ENCODE results near the gene TMED8.
A peak's percentile ranks its signal among the peaks of the same experiment; 100 is the strongest.
"Not testable (repeated sequence)": the region's sequence is repeated elsewhere in the genome, so short reads cannot be mapped to it uniquely, and the experiment has no call there.

The TMED8 gene

GRCh38 chr14:77320238-77320935 is 56.5 kb downstream of the TMED8 start, which contains the start of gene POMT2:
Gene POMT2 (minus strand): TSS chr14:77320883. CDS start chr14:77320681, 202 bp downstream.
- peak; percentile 91 for DNase-seq

DNA sequence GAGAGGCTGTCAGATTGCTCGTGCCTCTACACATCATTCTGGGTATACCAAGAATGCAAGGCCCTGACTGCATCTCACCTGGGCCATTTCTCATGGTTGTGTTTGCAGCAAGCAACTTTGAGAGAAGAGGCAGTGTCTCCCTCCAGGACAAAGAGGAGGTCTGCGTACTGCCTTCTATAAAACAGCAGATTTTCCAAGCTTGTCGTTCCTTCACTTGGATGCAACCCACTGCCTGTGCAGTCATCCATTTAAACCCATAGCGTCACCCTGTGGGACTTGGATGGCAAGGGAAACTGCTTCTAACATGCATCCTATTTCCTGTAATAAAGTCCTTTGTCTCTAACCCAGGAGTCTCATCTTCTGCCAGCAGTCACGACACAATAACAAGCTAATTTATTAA is 57.5 kb downstream of the TMED8 start:
- no peak for DNase-seq

DNA sequence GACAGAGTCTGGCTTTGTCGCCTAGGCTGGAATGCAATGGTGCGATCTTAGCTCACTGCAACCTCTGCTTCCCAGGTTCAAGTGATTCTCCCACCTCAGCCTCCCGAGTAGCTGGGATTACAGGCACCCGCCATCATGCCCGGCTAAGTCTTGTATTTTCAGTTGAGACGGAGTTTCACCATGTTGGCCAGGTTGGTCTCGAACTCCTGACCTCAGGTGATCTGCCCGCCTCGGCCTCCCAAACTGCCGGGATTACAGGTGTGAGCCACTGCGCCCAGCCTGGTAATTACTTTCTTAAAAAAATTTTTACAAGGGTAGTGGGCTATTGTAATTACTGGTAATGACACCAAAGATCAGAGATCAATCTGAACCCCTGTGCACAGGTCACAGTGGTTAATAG is 58.1 kb downstream of the TMED8 start:
- DNase-seq, result not testable (repeated sequence)

DNA sequence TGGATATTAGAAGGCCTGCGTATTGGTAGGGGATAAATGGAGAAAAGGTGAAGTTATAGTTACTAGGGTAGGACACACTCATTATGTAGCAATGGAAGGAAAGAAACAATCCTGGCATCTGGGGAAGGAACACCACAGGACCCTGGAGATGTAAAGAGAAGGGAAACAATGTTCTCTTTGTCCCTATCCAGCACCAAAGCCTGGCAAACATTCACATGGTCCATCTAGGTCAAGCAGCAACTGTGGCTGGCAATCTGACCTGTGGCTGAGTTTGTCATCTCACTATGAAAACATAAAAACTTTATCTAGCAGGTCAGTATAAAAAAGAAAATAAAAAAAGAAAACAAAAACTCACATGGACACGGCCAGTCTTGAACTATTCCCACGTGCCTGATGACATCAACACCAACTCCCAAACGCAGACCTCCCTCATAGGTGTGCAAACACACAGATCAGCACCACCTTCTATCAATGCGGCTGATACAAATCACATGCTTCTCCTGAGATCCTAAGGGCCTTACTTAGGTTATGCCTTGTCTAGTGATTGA is 58.8 kb downstream of the TMED8 start:
- DNase-seq, result no peak

DNA sequence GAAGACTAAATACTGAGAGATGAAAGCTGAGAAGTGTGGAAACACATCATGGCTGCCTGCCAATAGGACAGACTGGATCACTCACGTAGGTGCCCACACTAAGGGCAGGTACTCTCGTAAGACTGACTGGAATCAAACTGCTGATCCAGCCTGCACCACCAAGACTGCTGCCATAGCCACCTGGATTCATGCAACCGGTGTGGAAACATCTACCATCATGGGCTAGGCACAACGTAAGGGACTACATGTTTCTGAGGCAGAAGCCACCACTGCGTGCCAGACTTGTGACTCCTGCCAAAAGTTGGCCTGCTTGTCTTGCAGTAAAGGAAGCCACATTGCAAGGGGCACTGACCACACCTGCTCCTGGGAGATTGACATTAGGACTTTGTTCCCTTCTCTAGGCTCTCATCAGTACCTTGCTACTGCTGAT is 60.0 kb downstream of the TMED8 start:
- no peak for DNase-seq

DNA sequence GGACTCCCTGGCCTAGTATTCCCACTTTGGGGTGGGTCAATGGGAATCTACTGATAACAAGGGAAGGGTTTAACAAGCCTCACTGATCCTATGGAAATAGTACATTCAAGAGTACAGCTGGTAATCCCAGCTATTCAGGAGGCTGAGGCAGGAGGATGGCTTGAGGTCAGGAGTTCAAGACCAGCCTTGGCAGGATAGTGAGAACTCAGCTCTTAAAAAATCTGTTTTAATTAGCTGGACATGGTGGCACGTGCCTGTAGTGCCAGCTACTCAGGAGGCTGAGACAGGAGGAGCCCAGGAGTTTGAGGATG is 60.7 kb downstream of the TMED8 start:
- DNase-seq, result no peak

- no peak for DNase-seq
These were observed 62.1 kb downstream of the TMED8 start for GRCh38 chr14:77314539-77315457.

DNA sequence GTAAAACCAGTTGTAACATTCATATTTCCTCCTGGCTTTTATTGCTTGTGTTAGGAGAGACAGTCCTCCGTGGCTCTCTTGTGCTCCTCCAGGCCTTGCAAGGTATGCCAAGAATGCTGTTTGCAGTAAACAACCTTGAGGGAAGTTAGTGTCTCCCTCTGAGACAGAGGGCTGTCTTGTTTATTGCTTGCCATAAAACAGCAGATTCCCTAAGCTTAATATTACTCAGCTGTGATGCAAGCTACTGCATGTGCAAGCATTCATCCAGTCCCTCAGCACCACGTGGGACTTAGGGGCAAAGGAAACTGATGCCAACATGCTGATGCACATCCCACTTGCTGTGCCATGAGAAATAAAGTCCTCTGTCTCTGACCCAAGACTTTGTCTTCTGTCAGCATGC is 62.9 kb downstream of the TMED8 start:
- DNase-seq, result peak; percentile 89

- no peak for DNase-seq
These were observed 63.5 kb downstream of the TMED8 start for GRCh38 chr14:77313371-77313770.

DNA sequence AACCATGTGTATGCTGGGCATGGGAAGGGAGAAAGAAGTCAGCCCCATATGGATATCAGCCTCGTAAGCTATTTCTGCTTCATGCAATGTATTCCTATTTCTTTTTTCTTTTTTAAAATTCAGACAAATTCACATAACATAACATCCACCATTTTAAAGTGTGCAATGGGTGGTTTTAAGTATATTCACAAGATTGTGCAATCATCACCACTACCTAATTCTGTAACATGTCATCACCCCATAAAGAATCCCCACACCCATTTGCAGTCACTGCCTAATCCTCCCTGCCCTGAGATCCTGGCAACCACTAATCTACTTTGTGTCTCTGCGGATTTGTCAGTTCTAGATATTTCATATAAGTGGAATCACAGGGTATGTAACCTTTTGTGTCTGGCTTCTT is 65.7 kb downstream of the TMED8 start:
- DNase-seq, result no peak

- no peak for DNase-seq
These were observed 66.9 kb downstream of the TMED8 start for GRCh38 chr14:77310026-77310425.

GRCh38 chr14:77309131-77309530 is 67.8 kb downstream of the TMED8 start:
- DNase-seq, result no peak

DNA sequence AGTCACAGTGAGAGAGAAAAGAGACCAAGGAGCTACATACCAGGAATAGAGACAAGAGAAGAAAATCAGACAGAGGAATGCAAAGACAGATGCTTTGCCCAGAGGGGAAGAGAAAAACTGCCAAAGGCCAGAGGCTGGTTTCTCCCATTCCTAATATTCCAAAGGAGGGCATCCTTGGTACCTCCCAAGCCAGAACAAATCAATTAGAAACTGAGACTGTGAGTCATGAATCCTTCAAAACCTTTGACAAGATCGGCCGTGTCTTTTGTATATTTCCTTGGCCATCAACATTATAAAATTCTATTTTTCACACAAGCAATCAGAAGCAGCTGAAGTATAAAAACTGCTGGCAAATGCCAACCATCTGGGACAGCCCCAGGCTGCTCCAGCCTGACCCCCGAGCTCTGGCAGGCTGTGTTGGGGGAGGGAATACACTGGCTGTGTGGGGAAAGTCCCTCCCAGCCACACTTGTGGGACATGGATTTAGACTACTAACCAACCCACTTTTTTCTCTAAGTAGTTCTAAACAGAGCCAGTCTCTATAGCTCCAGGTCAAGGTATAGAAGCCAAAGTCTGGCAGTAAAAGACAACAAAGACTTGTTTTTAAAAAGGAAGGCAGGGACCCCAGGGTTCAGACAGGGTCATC is 69.9 kb downstream of the TMED8 start:
- peak; percentile 62 for DNase-seq

GRCh38 chr14:77306416-77306815 is 70.5 kb downstream of the TMED8 start:
- no peak for DNase-seq

GRCh38 chr14:77305696-77306095 is 71.2 kb downstream of the TMED8 start:
- no peak for DNase-seq

DNA sequence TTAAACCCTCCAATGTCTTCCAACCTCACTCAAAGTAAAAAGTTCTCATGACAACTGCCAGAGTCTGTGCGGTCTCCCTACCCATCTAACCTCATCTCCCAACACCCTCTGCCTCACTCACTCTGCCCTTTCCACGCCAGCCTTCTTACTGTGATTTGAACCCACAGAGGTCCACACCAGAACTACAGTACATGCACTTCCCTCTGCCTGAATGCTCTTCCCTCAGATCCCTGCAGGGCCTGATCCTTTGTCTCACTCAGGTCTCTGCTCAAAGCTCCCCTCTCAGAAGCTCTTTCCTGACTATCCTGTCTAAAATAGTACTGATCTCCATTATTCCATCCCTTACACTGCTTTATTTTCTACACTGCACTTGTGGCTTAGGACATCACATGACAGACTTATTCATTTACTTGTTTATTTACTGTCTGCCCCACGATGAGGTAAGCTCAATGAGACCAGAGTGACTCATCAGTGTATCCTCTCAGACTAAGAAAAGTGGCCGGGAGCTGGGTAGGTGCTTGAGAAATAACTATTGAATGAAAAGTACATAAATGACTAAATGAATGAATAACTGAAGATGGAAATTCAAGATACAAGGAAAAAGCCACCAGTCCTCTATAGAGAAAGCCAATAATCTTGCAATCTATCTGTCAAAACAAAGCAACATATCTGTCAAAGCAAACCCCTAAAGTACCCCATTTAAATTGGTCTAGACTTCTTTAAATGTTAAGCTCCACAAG is 73.3 kb downstream of the TMED8 start:
- DNase-seq, result peak; percentile 94

DNA sequence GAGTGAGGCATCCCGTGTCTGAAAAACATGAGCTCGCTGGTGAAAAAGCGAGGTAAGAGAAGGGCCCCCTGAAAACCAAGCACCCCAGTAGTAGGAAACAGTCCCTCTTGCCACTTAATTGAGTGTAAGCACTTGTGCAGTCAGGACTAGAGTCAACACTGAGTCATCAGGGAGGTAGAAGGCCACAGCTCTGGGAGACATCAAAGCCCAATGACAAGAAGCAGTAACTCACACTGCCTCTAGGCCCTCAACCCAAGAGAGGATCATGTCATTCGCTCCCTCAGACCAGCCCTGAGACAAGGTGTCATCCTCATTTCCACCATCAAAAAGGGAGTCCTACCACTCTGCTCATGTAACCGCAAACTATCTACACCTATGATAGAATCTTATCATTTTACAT is 74.0 kb downstream of the TMED8 start:
- peak; percentile 69 for DNase-seq

DNA sequence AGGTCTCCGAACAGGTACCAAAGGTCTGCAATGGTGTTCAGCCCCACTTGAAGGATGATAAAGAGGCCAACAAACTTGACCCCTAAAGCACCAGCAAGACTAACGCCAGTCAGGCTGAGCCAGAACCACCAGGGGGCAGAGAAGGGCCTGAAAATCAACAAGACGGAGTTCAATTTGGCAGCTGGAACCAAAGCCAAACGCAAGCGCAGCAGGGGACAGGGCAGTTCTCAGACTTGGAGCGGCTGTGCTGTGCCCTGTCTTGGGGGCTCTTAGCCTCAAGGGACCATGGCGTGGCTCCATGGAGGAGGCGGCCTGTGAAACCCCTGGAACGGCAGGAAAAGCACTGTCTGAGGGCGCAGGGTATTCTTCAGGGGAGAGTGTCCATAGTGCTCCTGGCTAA is 75.8 kb downstream of the TMED8 start:
- DNase-seq, result peak; percentile 68

- no peak for DNase-seq
These were observed 77.1 kb downstream of the TMED8 start for GRCh38 chr14:77299771-77300170.

- no peak for DNase-seq
These were observed 80.0 kb downstream of the TMED8 start for GRCh38 chr14:77296906-77297305.

- DNase-seq, result no peak
These were observed 80.7 kb downstream of the TMED8 start for GRCh38 chr14:77296155-77296554.

DNA sequence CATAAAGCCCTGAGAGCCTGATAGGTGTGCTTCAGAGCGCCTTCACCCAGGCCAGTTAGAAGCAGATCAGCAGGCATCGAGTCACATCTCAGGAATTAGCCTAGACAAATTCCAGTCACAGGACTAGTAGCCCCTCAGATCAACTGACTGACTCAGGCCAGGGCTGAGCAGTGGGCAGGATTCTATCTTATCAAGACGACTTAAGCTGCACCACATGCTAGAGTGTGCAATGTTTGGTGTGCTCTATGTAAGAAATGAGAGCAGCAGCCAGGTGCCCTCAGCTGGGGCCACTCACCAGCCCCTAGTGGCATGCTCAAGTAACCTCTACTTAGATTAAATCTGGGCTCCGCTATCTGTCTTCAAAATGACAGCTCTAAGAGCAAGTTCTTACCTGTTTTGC is 86.2 kb downstream of the TMED8 start:
- peak; percentile 58 for DNase-seq

GRCh38 chr14:77286576-77286975 is 90.3 kb downstream of the TMED8 start:
- no peak for DNase-seq
